Activated T-cell treated with anti-CD3 and anti-CD28 coated beads for 24 hours (primary cell): Measurements from ENCODE around the gene SLX9.
"Not testable (repeated sequence)": the region's sequence is repeated elsewhere in the genome, so short reads cannot be mapped to it uniquely, and the experiment has no call there.

Source experiments
- DNase-seq: peaks from one replicate; pipeline ENCODE4 v3.0.0-alpha.2; 2020; ENCODE audit warnings: low read depth

Gene SLX9

GRCh38 chr21:44916965-44917364 is 22.9 kb upstream of the SLX9 start:
- no peak for DNase-seq

DNA sequence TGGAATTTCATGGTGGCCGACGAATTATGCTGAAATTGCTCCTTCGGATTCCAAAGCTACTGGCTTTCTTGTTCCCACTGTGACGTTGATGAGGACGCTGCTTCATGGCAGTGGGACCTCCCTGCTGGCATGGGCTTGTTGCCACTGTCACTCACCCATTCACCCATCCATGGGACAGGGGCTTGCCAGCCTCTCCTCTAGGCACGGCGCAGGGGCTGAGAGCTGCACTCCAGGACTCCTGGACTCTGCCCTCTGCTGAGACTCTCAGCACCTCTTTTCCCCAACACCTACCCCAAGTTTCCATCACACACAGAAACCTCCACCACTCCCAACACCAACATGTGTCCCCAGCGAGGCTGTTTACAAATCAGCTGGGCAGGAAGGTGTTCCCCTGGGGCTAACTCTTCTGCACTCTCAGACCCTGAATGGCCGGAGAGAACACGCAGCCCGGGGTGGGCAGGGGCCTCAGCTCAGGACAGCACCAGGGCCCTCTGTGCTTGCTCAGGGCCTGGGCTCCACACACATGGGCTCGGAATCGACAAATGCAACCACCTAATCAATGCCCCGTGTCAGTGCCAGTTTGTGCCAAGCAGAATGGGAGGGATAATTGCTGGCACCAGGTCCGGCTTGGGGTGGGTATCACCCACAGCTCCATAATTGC is 22.3 kb upstream of the SLX9 start:
- DNase-seq = no peak

DNA sequence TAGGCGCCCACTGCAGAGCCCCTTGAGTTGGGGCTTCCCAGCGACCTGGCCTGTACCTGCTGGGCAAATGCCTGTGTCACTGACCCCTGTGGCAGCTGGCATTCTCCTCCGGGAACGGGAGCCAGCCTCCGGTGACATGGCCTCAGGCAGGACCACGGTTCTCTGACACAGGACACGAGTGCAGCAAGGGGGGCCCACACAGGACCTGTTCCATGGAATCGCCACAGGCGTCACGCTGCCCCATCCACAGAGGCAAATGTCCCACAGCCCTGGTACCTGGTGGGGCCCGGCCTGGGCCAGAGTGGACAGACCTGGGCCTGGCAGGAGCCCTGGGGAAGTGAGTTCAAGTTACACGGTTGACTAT is 21.7 kb upstream of the SLX9 start:
- DNase-seq = no peak

DNA sequence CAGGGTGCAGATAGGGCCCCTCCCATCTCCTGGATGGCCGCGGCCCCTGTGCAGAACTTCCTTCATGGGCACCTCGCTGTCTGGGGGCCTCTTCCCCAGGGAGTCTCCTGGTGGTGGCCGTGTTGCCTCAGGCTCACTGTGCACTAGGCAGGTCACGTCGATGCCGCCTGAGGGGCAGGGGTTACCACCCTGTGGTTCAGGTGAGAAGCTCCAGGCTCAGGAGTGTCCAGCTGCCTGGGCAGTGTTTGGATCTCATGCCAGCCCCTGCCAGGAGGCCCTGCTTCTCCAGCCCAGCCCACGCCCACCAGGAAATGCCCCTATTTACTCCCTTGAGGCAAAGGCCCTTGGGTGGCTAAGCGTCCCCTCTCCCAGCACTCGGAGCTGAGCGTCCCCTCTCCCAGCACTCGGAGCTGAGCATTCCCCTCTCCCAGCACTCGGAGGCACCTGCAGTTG is 21.2 kb upstream of the SLX9 start:
- DNase-seq = no peak

DNA sequence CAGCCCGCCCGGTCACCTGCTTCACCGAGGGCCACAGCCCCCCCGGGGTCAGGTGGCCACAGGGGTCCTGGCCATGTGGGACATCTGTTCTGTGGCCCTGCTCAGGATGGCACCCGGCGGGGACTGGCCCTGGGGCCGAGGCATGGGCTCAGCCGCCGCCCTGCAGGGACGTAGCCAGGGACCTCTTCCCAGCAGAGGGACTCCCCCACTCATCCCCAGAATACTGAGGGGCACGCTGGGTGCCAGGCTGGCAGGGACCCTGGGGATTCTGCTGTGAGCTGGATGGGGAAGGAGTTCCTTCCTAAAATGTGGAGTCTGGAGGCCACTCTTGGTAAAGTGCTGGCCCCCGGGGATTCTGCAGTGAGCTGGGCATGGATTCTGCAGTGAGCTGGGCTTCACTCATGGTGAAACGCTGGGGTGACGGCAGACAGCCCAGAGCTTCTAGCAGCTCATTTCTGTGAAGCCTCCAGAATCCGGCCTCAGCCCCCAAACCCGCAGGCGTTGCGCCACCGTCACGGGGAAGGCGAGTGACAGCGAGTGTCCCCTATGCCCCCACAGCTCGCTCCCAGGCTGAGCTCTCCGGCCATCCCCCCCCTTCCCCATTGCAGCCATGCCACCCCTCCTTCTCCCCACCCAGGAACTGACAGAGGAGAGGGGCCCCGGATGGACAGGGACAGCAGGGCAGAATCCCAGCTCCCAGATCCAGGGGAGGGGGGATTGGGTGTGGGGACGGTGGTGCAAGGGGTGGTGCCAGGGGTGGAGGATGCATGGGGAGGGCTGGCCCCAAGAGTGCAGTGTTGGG is 20.5 kb upstream of the SLX9 start:
- DNase-seq = no peak

DNA sequence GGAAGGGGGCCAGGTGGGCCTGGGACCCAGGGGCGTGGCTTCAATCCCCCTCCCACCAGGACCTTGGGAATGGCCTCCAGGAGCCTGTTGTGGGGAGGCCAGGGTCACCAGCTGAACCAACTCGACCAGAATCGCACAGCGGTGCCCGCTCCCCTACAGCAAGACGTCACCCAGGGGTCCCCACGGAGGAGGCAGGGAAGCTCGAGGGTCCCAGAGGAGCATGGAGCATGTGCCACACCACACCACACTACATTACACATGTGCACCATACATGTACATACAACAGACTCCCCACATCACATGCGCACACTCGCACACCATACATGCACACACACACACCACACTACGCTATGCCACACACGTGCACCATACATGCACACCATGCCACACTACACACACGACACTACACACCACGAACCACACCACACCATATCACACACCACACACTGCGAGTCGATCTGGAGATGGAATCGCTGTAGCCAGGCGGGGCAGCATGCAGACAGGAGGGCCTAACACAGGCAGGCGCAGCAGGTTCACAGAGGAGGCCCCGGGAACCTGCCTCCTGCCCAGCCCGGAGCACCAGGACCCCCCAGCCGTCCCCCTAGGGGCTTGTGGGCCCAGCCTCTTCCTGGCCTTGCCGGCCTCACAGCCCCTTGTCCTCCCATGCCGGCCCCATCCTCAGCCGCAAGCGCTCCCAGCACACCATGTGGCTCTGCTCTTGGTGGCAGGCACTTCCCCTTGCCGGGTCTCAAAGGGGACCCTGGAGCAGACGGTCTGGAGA is 19.7 kb upstream of the SLX9 start:
- DNase-seq = no peak

DNA sequence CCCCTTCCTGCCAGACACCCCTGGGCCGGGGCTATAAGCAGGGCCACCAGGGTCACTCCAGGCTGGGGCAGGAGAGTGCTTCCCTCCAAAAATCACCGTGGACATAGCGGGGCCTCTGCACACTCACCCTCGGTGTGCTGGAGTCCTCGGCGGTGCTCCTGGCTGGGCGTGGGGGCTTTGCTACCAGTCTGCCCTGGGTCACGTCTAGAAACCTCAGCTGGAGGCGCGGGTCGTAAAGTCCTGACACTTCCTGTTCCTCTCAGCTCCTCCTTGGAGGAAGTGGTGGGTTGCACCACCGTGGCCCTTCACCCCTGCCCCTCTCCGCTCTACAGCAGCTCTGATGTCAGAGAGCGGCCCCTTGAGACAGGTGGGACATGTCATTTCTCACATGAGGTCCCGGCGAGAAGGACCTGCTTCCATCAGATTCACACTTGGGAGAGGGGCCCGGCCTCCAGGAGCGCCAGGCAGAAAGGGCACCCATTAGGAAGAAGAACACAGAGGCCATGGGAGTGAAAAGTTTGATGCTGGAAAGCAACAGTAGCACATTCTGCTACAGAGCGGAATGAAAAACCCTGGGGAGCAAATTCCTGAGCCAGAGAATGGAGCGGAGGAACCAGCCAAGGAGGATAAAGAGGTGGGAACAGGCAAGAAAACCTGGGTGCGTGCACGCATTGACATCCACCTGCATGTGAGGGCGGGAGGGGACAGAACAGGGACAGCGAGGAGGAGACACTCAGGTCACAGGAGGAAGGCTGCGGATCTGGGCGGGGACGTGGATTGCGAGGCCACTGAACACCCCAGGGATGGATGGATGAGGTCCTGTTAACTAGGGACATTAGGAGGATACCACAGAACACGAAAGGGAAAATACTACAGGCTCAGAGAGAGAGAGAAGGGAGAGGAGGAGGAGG is 18.9 kb upstream of the SLX9 start, which contains the start of gene ITGB2:
Gene ITGB2, minus strand, starts transcription at position 206 of the 911 bp plus-strand sequence. CDS start 10,117 bp downstream, outside the sequence.
- no peak for DNase-seq

DNA sequence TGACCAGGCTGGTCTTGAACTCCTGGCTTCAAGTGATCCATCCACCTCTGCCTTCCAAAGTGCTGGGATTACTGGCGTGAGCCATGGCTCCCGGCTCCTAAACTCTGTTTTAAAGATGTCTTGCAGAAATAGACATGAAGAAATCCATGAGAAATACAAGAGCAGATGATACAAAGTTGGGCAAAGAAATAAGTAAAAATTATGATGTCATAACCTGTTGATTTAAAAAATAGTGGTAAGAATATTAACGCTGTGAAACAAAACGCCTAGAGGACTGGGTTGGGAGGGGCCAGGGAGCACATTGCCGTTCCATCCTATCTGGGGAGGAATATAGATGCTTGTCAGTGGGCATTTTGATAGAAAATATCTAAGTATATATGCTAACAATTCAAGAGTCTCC is 17.9 kb upstream of the SLX9 start:
- DNase-seq = no peak

DNA sequence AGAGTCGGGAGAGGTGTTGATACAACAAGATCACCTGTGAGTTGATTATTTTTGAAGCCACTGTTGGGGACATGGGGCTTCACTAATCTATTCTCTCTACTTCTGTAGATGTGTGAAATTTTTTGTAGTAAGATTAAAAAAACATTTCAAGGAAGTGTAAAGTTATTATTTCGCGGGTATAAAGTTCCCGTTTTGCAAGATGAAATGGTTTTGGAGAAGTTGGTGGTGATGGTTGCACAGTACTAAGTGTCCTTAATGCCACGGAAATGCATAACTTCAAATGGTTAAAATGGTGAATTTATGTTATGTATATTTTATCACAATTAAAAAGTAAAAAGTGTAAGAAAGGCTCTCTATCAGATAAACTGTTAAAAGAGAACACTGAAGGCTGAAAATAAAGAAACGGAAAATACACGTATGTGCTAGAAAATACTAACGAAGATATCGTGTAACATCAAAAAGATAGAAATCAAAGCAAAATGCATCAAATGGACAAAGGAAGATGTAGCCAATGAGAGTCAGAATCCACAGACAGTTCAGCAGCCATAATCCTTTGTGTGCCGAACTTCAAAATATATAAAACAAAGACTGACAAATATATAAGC is 16.2 kb upstream of the SLX9 start:
- DNase-seq = no peak

GRCh38 chr21:44924606-44925377 is 15.0 kb upstream of the SLX9 start:
- DNase-seq = no peak

GRCh38 chr21:44925378-44925755 is 14.5 kb upstream of the SLX9 start:
- DNase-seq = no peak

DNA sequence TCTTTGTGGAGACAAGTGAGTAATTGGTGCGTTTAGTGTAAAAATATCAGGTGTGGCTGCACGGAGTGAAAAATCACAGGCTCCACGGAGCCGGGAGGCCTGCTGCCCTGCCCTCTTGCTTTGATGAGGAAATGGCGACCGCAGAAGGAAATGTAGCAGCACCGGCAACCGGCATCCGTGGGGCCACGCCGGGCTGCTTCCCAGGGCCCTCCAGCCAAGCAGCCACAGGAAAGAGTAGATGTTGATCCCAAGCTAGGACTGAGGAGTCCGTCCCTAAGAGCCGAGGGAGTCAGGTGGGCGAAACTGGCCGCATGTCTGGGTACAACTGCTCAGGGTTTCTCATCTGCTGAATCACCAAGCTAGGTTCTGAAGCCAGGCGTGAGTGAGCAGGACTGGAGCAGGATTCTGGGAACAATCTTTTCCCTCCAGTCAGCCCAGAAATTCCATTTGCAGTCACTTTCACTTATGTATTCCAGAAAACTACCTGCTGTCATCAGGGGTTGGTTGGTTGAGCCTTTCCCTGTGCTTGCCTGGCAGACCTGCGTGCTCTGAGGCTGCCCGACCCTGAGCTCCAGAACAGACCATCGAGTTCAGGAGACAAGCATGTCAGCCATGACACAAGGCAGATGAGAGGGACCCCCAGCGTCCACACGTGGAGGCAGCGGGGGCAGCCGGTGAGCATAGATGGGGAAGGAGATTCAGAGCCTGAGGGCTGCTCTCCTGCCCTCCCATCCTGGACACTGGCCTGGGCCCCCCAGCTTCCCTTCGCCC is 13.3 kb upstream of the SLX9 start:
- DNase-seq = no peak

GRCh38 chr21:44927259-44927586 is 12.6 kb upstream of the SLX9 start:
- DNase-seq = no peak

GRCh38 chr21:44927587-44928461 is 12.0 kb upstream of the SLX9 start:
- DNase-seq = peak; percentile 84

GRCh38 chr21:44928500-44929241 is 11.2 kb upstream of the SLX9 start:
- DNase-seq = not testable (repeated sequence)

DNA sequence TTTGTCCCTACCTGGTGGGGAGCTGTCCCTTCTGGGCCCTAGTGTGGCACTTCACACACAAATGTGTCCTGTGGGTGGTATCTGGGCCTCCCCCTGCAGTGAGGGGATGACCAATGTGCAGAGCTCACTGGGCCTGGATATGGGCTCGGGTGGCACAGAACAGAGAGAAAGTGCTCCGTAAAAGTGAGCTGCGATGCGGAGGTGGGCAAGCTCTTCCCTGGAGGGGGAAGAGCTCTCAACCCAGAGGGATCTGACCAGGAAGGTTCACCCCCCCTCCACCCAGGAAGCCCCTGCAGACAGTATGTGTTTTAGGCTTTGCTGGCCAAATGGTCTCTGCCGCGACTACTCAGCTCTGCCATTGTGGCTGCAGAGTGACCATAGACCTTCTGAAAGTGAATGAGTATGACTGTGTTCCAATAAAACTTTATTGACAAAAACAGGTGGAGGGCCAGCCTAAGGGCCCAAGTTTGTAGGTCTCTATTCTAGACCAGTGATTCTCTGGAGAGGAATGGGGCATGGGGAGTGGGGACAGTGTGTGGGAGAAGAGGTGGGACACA is 10.5 kb upstream of the SLX9 start:
- DNase-seq = no peak

GRCh38 chr21:44929799-44930542 is 9.9 kb upstream of the SLX9 start:
- DNase-seq = no peak
